Heart right ventricle (tissue), 16 donors: ENCODE results near the gene GCK. TPM values are rescaled to one million over a fixed set of nuclear protein-coding genes. Genes with fewer than 3 reads are reported as not detected.
A peak's percentile ranks its signal among the peaks of the same experiment; 100 is the strongest.

Experiments
- ATAC-seq, 8 donors: fragments of 200-7000 bp; cut with Tn5 transposase; one replicate each; pipeline ENCODE4 v1.9.1; 2020; ENCODE audit warnings: mild to moderate bottlenecking in 8 of 8, moderate library complexity in 8 of 8, moderate number of reproducible peaks in 1 of 8
- DNase-seq, 2 donors: peaks; one replicate each; pipeline ENCODE4 v3.0.0-alpha.2; 2020
- H3K27ac ChIP-seq, 10 donors: fragments of 200-600 bp; sonication (generic) in 2 of 10; one replicate each; pipeline versions ENCODE4 v1.5.0 to v1.8.0; 2020 to 2022; ENCODE audit warnings: mild to moderate bottlenecking in 3 of 10
- H3K27me3 ChIP-seq, 7 donors: fragments of 200-600 bp; one replicate each; pipeline ENCODE4 v1.8.0; 2021 to 2022; ENCODE audit warnings: mild to moderate bottlenecking in 2 of 7
- H3K36me3 ChIP-seq, 9 donors: fragments of 200-600 bp; sonication (generic) in 1 of 9; one replicate each; pipeline versions ENCODE4 v1.5.0 to v1.8.0; 2020 to 2022; ENCODE audit warnings: mild to moderate bottlenecking in 2 of 9
- H3K4me1 ChIP-seq, 9 donors: fragments of 200-600 bp; sonication (generic) in 1 of 9; one replicate each; pipeline versions ENCODE4 v1.5.0 to v1.8.0; 2020 to 2022; ENCODE audit warnings: mild to moderate bottlenecking in 4 of 9
- H3K4me3 ChIP-seq, 10 donors: fragments of 200-600 bp; sonication (generic) in 2 of 10; one replicate each; pipeline versions ENCODE4 v1.5.0 to v1.8.0; 2020 to 2022; ENCODE audit warnings: mild to moderate bottlenecking in 7 of 10, moderate library complexity in 2 of 10
- H3K9me3 ChIP-seq, 11 donors: fragments of 200-600 bp in 10 of 11; sonication (generic) in 2 of 11; one replicate each; pipeline versions ENCODE4 v1.5.0 to v1.8.0; 2013 to 2022; ENCODE audit warnings: mild to moderate bottlenecking in 2 of 11, control low read depth in 1 of 11, moderate library complexity in 1 of 11
- CTCF ChIP-seq, 9 donors: fragments of 200-600 bp; sonication (generic) in 2 of 9; IDR thresholded peaks; one replicate each; pipeline versions ENCODE4 v1.5.0 to v1.8.0; 2021 to 2022; ENCODE audit warnings: antibody characterized with exemption in 9 of 9, mild to moderate bottlenecking in 5 of 9, moderate library complexity in 1 of 9
- WGBS, 2 donors: extraction: QIAGEN DNeasy Blood & Tissue Kit; methylation state at CpG; one replicate each; pipeline ENCODE4 v1.1.7; 2013; ENCODE audit warnings: inconsistent platforms in 1 of 2; 5-methylcytosine and 5-hydroxymethylcytosine counted together
- intact Hi-C, 10 donors: fragments of 100-400 bp; cut with DNase I; formaldehyde crosslinking; loops; one replicate each; pipeline versions ENCODE4 v1.11.1 to v1.14.2; 2022
- polyA plus RNA-seq, 2 donors: library from polyadenylated mRNA; stranded (reverse); fragments of 200-250 nt; gene quantifications; one replicate each; pipeline ENCODE4 v1.2.3, GENCODE V29; 2013
- total RNA-seq, 10 donors: library from RNA; stranded (reverse); fragmentation: NEBNext Ultra II Directional in 3 of 10; extraction: Animal tissue kit (Norgen Biotek cat#: 25700) in 3 of 10; gene quantifications; one replicate each; pipeline versions ENCODE4 v1.2.1 to v1.2.4, GENCODE V29; 2021 to 2023
- donor health status: Arrhythmogenic right ventricular cardiomyopathy.
- donor health status: ischemic (EF 13 %, LVEDD 7.1; RV severe dilation, severe dysfunction).
- donor health status: healthy with polysubstance abuse.
- donor health status: DM: no; HTN: yes; CAD: no.
- donor health status: DM: no; HTN: no; CAD: no.
- donor health status: ischemic (EF 25% LVEDD 6.9; RV normal size, moderate dysfunction).
- donor health status: ischemic (EF 25% LVEDD 5.7; RV mildly dilated, moderate dysfunction).
- donor health status: healthy.
- donor health status: DM: yes; HTN: yes; CAD: no.
- donor health status: Ischemic cardiomyopathy.
- donor health status: ischemic (EF 35%, LVEDD 5.7; RV mildly dilated, moderate dysfunction).
- donor health status: nonischemic (EF 11% LVEDD 7.7; RV severe dilation, severe dysfunction).
- donor health status: DM: yes; HTN: yes; CAD: no.
- donor health status: PGD.
- donor health status: ischemic (EF 29% LVEDD 5.4; RV normal size, mild dysfunction).
- donor health status: nonischemic (EF 23%, LVEDD 6.1; RV moderate dilation, normal function).

GCK gene
- total and polyA plus RNA-seq, 12 donors: 0.50 to 6.0 (median 1.5) TPM

GRCh38 chr7:44141221-44141850 is 47.9 kb downstream of the GCK start, which contains the start of gene MYL7:
Gene MYL7 (minus strand): TSS chr7:44141332. CDS start chr7:44141305, 27 bp downstream.
- H3K4me3 ChIP-seq: peak within 1 kb of the TSS in 6 of 10 donors; percentile 5 to 44 (median 35)
- intact Hi-C loops: loop anchor here in 2 of 10 donors (10.0 kb wide), 1 partner anchor 53 kb away; no protein-coding TSS in a partner anchor

GRCh38 chr7:44140341-44140740 is 48.9 kb downstream of the GCK start:
- DNase-seq (no peak), ATAC-seq (no peak)
- Histone ChIP-seq H3K4me1 (peaks cover 0 to 21% (median 6%) of the 10 kb centered on the region in 9 donors), H3K27ac (peak overlapping the region in 5 of 10 donors; percentile 22 to 79 (median 35)), H3K9me3 (no peaks in the 10 kb centered on the region), H3K4me3 (peak overlapping the region in 5 of 10 donors; percentile 13 to 44 (median 35)), H3K36me3 (no peaks in the 10 kb centered on the region), H3K27me3 (peaks cover 0 to 11% (median 4%) of the 10 kb centered on the region in 7 donors)
- WGBS, 2 donors: 56 to 74% methylated on average over 10 of the region's 10 CpGs
- no peak for TF ChIP-seq CTCF (IDR thresholded peaks at IDR 0.05)
- intact Hi-C loops: loop anchor here in 2 of 10 donors (10.0 kb wide), 1 partner anchor 54 kb away; no protein-coding TSS in a partner anchor

More at GRCh38 chr7:44141221-44141850, 47.9 kb downstream of the GCK start, which contains the start of gene MYL7:
- Histone ChIP-seq H3K4me1 (peaks cover 0 to 23% (median 9%) of the 10 kb centered on the region in 9 donors), H3K27ac (peak within 1 kb of the TSS in 6 of 10 donors; percentile 6 to 79 (median 40)), H3K9me3 (no peaks in the 10 kb centered on the region), H3K27me3 (peaks cover 0 to 21% (median 9%) of the 10 kb centered on the region in 7 donors), H3K36me3 (no peaks in the 10 kb centered on the region)
- ATAC-seq (peak in 3 of 8 donors; percentile 10 to 68 (median 34)), DNase-seq (no peak)
- no peak for TF ChIP-seq CTCF (IDR thresholded peaks at IDR 0.05)
- WGBS, 2 donors: 40 to 60% methylated on average over 6 of the region's 6 CpGs

- no peak for DNase-seq
- peak overlapping the region in 3 of 10 donors; percentile 26 to 79 (median 41) for H3K27ac ChIP-seq
Observed at GRCh38 chr7:44139311-44140010, 49.8 kb downstream of the GCK start.

More at GRCh38 chr7:44139311-44140010, 49.8 kb downstream of the GCK start:
- no peaks in the 10 kb centered on the region for H3K36me3 ChIP-seq
- 65 to 77% methylated on average over 14 of the region's 14 CpGs for WGBS, 2 donors
- no peaks in the 10 kb centered on the region for H3K9me3 ChIP-seq
- TF ChIP-seq CTCF (IDR thresholded peaks at IDR 0.05): no peak
- H3K4me3 ChIP-seq: peak overlapping the region in 4 of 10 donors; percentile 35 to 44 (median 36)
- no peak for ATAC-seq
- H3K4me1 ChIP-seq: peaks cover 0 to 23% (median 5%) of the 10 kb centered on the region in 9 donors
- intact Hi-C loops: loop anchor here in 4 of 10 donors (5.0 to 10.0 kb wide), 2 partner anchors 55 to 58 kb away; no protein-coding TSS in a partner anchor
- peaks cover 0 to 2% (median 0%) of the 10 kb centered on the region in 7 donors for H3K27me3 ChIP-seq
